ENCODE data around the gene ALG12.

The ALG12 gene

GRCh38 chr22:49933236-49934159, 15.3 kb upstream of the ALG12 start:
- H3K4me1 ChIP-seq (ENCODE audit: low read length) = peaks cover 57% of the 10 kb centered on the region
- H3K79me2 ChIP-seq (ENCODE audit: low read length) = peaks cover 8% of the 10 kb centered on the region; the same call in 1 of the 2 replicates
- H3K9me3 ChIP-seq (ENCODE audit: insufficient read depth, low read length) = no peaks in the 10 kb centered on the region
- H3K27ac ChIP-seq (ENCODE audit: low read length) = 0 out of 2 replicates have a peak overlapping the region, but pooled peaks have one; percentile 85
- no peak overlapping the region for H2AFZ ChIP-seq (ENCODE audit: low read depth, low read length)
- H3K4me2 ChIP-seq (ENCODE audit: low read length) = peak overlapping the region; percentile 100
- H3K27me3 ChIP-seq (ENCODE audit: low read depth, low read length) = 0 out of 2 replicates have a peak, but pooled peaks cover 6% of the 10 kb centered on the region
- peaks cover 3% of the 10 kb centered on the region for H3K36me3 ChIP-seq (replicated peaks; ENCODE audit: low read depth, low read length)
- peak overlapping the region; percentile 98 for H3K9ac ChIP-seq (ENCODE audit: low read length)
- TF ChIP-seq CTCF (IDR thresholded peaks at IDR 0.05; ENCODE audit: low read depth, low read length) = no peak
- no peak for TF ChIP-seq EZH2phosphoT487 (IDR thresholded peaks at IDR 0.05; ENCODE audit: low read depth)
- H4K20me1 ChIP-seq (ENCODE audit: insufficient read depth, low read length) = no peaks in the 10 kb centered on the region
- H3K4me3 ChIP-seq (ENCODE audit: low read length) = peak overlapping the region; percentile 98

DNA sequence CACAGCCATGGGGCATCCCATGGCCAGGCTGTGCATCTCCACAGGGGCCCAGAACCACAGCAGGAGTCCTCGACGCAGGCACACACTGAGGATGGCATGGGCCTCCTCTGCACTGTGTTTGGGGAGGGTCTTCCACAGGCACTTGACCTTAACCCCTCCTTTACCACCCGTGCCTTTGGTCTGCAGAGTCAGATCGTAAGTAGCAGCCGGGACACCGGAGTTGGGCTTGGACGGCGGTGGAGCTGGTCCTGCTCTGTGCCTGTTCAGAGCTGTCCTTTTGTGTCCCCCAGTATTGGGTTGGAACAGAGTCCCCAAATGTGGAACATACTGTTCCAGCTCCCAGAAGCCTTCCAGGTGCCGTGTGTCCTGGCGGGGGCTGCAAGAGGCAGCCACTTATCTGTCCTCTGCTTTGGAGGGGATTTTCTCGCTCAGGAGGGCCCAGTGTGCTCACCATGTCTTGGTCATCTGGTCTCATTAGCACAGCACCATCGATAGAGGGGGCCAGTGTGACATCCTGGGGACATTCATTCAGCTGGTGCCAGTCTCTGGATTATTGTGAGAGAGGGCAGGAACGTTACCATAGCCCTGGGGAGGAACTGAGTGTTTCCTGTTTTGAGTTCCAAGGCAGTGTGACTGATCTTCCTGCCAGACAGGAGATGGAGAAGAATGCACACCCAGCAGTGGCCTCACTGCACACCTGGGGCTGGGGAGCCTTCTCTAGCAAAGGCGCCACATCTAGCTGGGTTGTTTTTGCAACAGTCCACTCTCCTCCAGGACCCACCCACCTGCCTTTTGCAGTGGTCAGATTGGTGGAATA, 12.6 kb upstream of the ALG12 start:
- H3K4me2 ChIP-seq (ENCODE audit: low read length) = peak overlapping the region; percentile 99
- 0 out of 2 replicates have a peak overlapping the region, but pooled peaks have one; percentile 25 for H3K4me3 ChIP-seq (ENCODE audit: low read length)

DNA sequence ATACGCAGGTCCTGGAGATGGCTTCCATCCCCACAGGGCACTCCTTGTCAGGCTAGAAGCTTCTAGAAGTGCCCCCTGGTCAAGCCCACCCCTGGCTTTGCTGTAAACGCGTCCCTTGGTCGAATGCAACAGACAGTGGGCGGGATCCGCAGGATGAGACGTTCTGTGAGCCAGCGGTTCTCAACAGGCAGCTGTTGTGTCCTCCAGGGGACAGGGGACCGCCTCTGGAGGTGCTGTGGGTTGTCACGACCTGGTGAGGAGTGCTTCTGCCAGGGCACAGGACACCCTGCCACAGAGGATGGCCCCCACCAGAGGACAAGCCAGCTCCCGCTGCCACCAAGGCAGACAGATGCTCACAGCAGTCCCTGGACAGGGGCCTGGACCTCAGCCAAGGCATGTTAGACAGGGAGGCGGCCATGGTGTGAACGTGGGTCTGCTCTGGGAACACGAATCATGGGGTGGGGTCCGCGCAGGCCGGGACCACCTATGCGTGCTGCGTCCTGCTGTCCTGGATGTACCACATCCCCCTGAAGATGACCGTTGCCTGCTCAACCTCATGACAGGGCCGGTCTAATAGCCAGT, 11.8 kb upstream of the ALG12 start:
- H4K20me1 ChIP-seq (ENCODE audit: insufficient read depth, low read length) = no peaks in the 10 kb centered on the region
- H3K79me2 ChIP-seq (ENCODE audit: low read length) = peaks cover 8% of the 10 kb centered on the region; the same call in 1 of the 2 replicates
- H2AFZ ChIP-seq (ENCODE audit: low read depth, low read length) = 0 out of 2 replicates have a peak overlapping the region, but pooled peaks have one; percentile 39
- H3K4me2 ChIP-seq (ENCODE audit: low read length) = peak overlapping the region; percentile 99
- H3K36me3 ChIP-seq (replicated peaks; ENCODE audit: low read depth, low read length) = peaks cover 3% of the 10 kb centered on the region
- H3K9ac ChIP-seq (ENCODE audit: low read length) = peak overlapping the region; percentile 48
- no peaks in the 10 kb centered on the region for H3K27me3 ChIP-seq (ENCODE audit: low read depth, low read length)
- H3K27ac ChIP-seq (ENCODE audit: low read length) = peak overlapping the region; percentile 42
- peaks cover 3% of the 10 kb centered on the region; the same call in 1 of the 2 replicates for H3K9me3 ChIP-seq (ENCODE audit: insufficient read depth, low read length)
- peaks cover 54% of the 10 kb centered on the region for H3K4me1 ChIP-seq (ENCODE audit: low read length)
- peak overlapping the region; percentile 74 for H3K4me3 ChIP-seq (ENCODE audit: low read length)
- no peak for TF ChIP-seq EZH2phosphoT487 (IDR thresholded peaks at IDR 0.05; ENCODE audit: low read depth)

More for the DNA sequence above, 12.6 kb upstream of the ALG12 start:
- Histone ChIP-seq H3K79me2 (ENCODE audit: low read length) (peaks cover 8% of the 10 kb centered on the region; the same call in 1 of the 2 replicates), H2AFZ (ENCODE audit: low read depth, low read length) (no peak overlapping the region), H3K27ac (ENCODE audit: low read length) (peak overlapping the region; percentile 11; the same call in 1 of the 2 replicates), H4K20me1 (ENCODE audit: insufficient read depth, low read length) (no peaks in the 10 kb centered on the region), H3K9ac (ENCODE audit: low read length) (no peak overlapping the region), H3K4me1 (ENCODE audit: low read length) (peaks cover 47% of the 10 kb centered on the region), H3K36me3 (replicated peaks; ENCODE audit: low read depth, low read length) (peaks cover 3% of the 10 kb centered on the region), H3K9me3 (ENCODE audit: insufficient read depth, low read length) (no peaks in the 10 kb centered on the region), H3K27me3 (ENCODE audit: low read depth, low read length) (no peaks in the 10 kb centered on the region)
- TF ChIP-seq EZH2phosphoT487 (IDR thresholded peaks at IDR 0.05; ENCODE audit: low read depth) (no peak), CTCF (IDR thresholded peaks at IDR 0.05; ENCODE audit: low read depth, low read length) (peak; percentile 65)
